PC-3 (cell line): ENCODE measurements around the gene SUGP1. TPM values are rescaled to one million over a fixed set of nuclear protein-coding genes. Genes with fewer than 3 reads are reported as not detected.

Experiments used
- ATAC-seq: fragments of 200-7000 bp; cut with Tn5 transposase; 2 replicates; pipeline ENCODE4 v1.9.1; 2020; ENCODE audit warnings: mild to moderate bottlenecking, moderate library complexity
- BruUV-seq: library from RNA; stranded (reverse); fragments of 400-500 nt; replicated peaks from 2 replicates; lab custom pipeline; 2021; lab: Mats Ljungman, UMichigan
- CTCF ChIA-PET: fragments of 300-600 bp; sonication (Branson Sonifier 250); formaldehyde crosslinking; loops from one replicate; lab custom pipeline; 2022; ENCODE audit warnings: antibody characterized with exemption; lab: Charles Lee
- POLR2A ChIA-PET: fragments of 300-600 bp; sonication (Branson Sonifier 250); formaldehyde crosslinking; loops from one replicate; lab custom pipeline; 2022; ENCODE audit warnings: antibody characterized with exemption; ENCODE audit not compliant: unreplicated experiment; lab: Charles Lee
- DNase-seq: peaks from one replicate; pipeline ENCODE4 v3.0.0-alpha.2; 2015
- H2AFZ ChIP-seq: fragments of 300-600 bp; sonication (generic); 2 replicates; pipeline ENCODE4 v1.6.0; 2016; ENCODE audit warnings: antibody characterized with exemption, low read length
- H3F3A ChIP-seq: fragments of 300-600 bp; sonication (generic); one replicate; pipeline ENCODE4 v1.6.0; 2017; ENCODE audit warnings: antibody characterized with exemption, low read length, control low read depth, mild to moderate bottlenecking; ENCODE audit not compliant: unreplicated experiment
- H3K27ac ChIP-seq: fragments of 300-600 bp; sonication (generic); 2 replicates; pipeline ENCODE4 v1.5.1; 2016; ENCODE audit warnings: mild to moderate bottlenecking, low read length
- H3K27me3 ChIP-seq: fragments of 300-600 bp; sonication (generic); 2 replicates; pipeline ENCODE4 v1.6.1; 2016; ENCODE audit warnings: low read length, mixed read lengths
- H3K36me3 ChIP-seq: fragments of 300-600 bp; sonication (generic); 2 replicates; pipeline ENCODE4 v1.6.1; 2016; ENCODE audit warnings: low read depth, mixed run types, low read length, mixed read lengths
- H3K4me1 ChIP-seq: fragments of 300-600 bp; sonication (generic); 2 replicates; pipeline ENCODE4 v1.5.1; 2016; ENCODE audit warnings: low read length; ENCODE audit not compliant: insufficient read depth
- H3K4me2 ChIP-seq: fragments of 300-600 bp; sonication (generic); 2 replicates; pipeline ENCODE4 v1.6.0; 2016; ENCODE audit warnings: low read length
- H3K4me3 ChIP-seq: fragments of 300-600 bp; sonication (generic); 2 replicates; pipeline ENCODE4 v1.5.1; 2016; ENCODE audit warnings: mild to moderate bottlenecking, low read length, mixed read lengths
- H3K79me2 ChIP-seq: fragments of 300-600 bp; sonication (generic); 2 replicates; pipeline ENCODE4 v1.6.1; 2017; ENCODE audit warnings: low read length, mixed read lengths
- H3K9ac ChIP-seq: fragments of 300-600 bp; sonication (generic); 2 replicates; pipeline ENCODE4 v1.6.0; 2016; ENCODE audit warnings: mild to moderate bottlenecking, low read length
- H3K9me2 ChIP-seq: fragments of 300-600 bp; sonication (generic); replicated peaks from 2 replicates; pipeline ENCODE4 v1.6.1; 2016; ENCODE audit warnings: mixed run types, low read length, mixed read lengths
- H3K9me3 ChIP-seq: fragments of 300-600 bp; sonication (generic); 2 replicates; pipeline ENCODE4 v1.6.1; 2016; ENCODE audit warnings: low read length, mixed read lengths
- H4K20me1 ChIP-seq: fragments of 300-600 bp; sonication (generic); 2 replicates; pipeline ENCODE4 v1.6.1; 2016; ENCODE audit warnings: low read length, mixed read lengths
- CTCF ChIP-seq: fragments of 300-600 bp; sonication (generic); conservative IDR thresholded peaks from 2 replicates; pipeline ENCODE4 v1.5.1; 2017; ENCODE audit warnings: antibody characterized with exemption, low read depth, mild to moderate bottlenecking, low read length
- EZH2 ChIP-seq: fragments of 300-600 bp; sonication (generic); IDR thresholded peaks from one replicate; pipeline ENCODE4 v1.6.1; 2017; ENCODE audit warnings: antibody characterized with exemption, mild to moderate bottlenecking, low read length; ENCODE audit not compliant: unreplicated experiment
- EZH2phosphoT487 ChIP-seq: fragments of 300-600 bp; sonication (generic); IDR thresholded peaks from 2 replicates; pipeline ENCODE4 v1.6.1; 2018; ENCODE audit warnings: mild to moderate bottlenecking, antibody characterized with exemption, low read length, borderline replicate concordance
- intact Hi-C: fragments of 100-400 bp; cut with micrococcal nuclease; formaldehyde crosslinking; loops from 2 replicates; pipeline ENCODE4 v1.9.0; 2023
- total RNA-seq: library from RNA; depleted of rRNA; stranded (reverse); fragments of >200 nt; gene quantifications from 2 replicates; pipeline ENCODE4 v1.2.3, GENCODE V29; 2014

The SUGP1 gene
- total RNA-seq, 1 experiment from 2014 or later, result 42.1 TPM

- H3K9ac ChIP-seq, result no peak overlapping the region
- H3K79me2 ChIP-seq, result no peaks in the 10 kb centered on the region
- DNase-seq (no peak), ATAC-seq (no peak)
- no peaks in the 10 kb centered on the region for H3K27me3 ChIP-seq
- intact Hi-C loops, result no loop called here
- H3K36me3 ChIP-seq, result no peaks in the 10 kb centered on the region
- ChIA-PET CTCF (no interaction called here), POLR2A (no interaction called here)
- no peaks in the 10 kb centered on the region for H3K4me1 ChIP-seq
- no peaks in the 10 kb centered on the region for H3F3A ChIP-seq
- H3K4me3 ChIP-seq, result no peak overlapping the region
- H3K9me2 ChIP-seq, result no peaks in the 10 kb centered on the region
- no peak overlapping the region for H2AFZ ChIP-seq
- BruUV-seq, result no TSS peak
- no peaks in the 10 kb centered on the region for H3K9me3 ChIP-seq
- H4K20me1 ChIP-seq, result no peaks in the 10 kb centered on the region
- no peak for TF ChIP-seq CTCF
- no peak for TF ChIP-seq EZH2phosphoT487
- TF ChIP-seq EZH2, result no peak
- H3K4me2 ChIP-seq, result no peak overlapping the region
- H3K27ac ChIP-seq, result no peak overlapping the region
These were observed 49.3 kb downstream of the SUGP1 start for GRCh38 chr19:19270749-19271571.

GRCh38 chr19:19269952-19270694 is 50.2 kb downstream of the SUGP1 start:
- H3F3A ChIP-seq, result no peaks in the 10 kb centered on the region
- ATAC-seq, result no peak
- no TSS peak for BruUV-seq

More at GRCh38 chr19:19269952-19270694, 50.2 kb downstream of the SUGP1 start:
- DNase-seq, result no peak
- H3K4me2 ChIP-seq, result no peak overlapping the region
- H3K27me3 ChIP-seq, result no peaks in the 10 kb centered on the region
- no peaks in the 10 kb centered on the region for H3K4me1 ChIP-seq
- no peaks in the 10 kb centered on the region for H3K9me3 ChIP-seq
- TF ChIP-seq EZH2 (no peak), CTCF (no peak), EZH2phosphoT487 (no peak)
- no peak overlapping the region for H2AFZ ChIP-seq
- H3K36me3 ChIP-seq, result no peaks in the 10 kb centered on the region
- no peaks in the 10 kb centered on the region for H4K20me1 ChIP-seq
- ChIA-PET CTCF (no interaction called here), POLR2A (no interaction called here)
- no peaks in the 10 kb centered on the region for H3K79me2 ChIP-seq
- H3K9me2 ChIP-seq, result no peaks in the 10 kb centered on the region
- H3K27ac ChIP-seq, result no peak overlapping the region
- intact Hi-C loops, result no loop called here
- H3K4me3 ChIP-seq, result no peak overlapping the region
- H3K9ac ChIP-seq, result no peak overlapping the region
